Lower leg skin (tissue), 3 donors: ENCODE measurements around the gene COMT.

Experiments
- POLR2A ChIP-seq, 2 donors: fragments of 450-650 bp; IDR thresholded peaks; one replicate each; pipeline ENCODE4 v1.6.1; 2016 to 2017; ENCODE audit warnings: antibody characterized with exemption in 2 of 2, mild to moderate bottlenecking in 1 of 2, moderate library complexity in 1 of 2
- TF ChIP-seq, protein P1 (sequence below), 3 donors: fragments of 450-650 bp; IDR thresholded peaks; one replicate each; pipeline ENCODE4 v1.5.1; 2016; ENCODE audit warnings: antibody characterized with exemption in 3 of 3, mild to moderate bottlenecking in 3 of 3, moderate library complexity in 2 of 3

DNA sequence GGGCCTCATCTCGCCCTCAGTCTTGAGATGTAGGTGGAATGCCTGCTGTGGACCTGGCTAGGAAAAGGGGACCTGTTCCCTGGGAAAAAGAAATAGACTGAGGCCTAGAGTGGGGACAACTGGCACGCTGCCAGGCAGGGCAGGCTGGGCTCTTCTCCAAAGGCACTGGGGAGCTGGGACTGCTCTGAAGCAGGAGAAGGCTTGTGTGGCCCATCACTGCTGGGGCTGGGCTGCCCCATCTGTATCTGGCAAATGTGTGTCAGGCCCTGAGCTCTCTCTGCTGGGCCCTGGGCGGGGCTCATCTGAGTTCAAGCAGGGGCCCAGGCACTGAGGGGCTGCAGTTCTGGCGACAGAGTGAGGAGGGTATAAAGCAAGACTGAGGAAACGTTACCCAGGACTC is 42.2 kb downstream of the COMT start:
- no peak for TF ChIP-seq POLR2A (IDR thresholded peaks at IDR 0.05)
- TF ChIP-seq, protein P1, sequence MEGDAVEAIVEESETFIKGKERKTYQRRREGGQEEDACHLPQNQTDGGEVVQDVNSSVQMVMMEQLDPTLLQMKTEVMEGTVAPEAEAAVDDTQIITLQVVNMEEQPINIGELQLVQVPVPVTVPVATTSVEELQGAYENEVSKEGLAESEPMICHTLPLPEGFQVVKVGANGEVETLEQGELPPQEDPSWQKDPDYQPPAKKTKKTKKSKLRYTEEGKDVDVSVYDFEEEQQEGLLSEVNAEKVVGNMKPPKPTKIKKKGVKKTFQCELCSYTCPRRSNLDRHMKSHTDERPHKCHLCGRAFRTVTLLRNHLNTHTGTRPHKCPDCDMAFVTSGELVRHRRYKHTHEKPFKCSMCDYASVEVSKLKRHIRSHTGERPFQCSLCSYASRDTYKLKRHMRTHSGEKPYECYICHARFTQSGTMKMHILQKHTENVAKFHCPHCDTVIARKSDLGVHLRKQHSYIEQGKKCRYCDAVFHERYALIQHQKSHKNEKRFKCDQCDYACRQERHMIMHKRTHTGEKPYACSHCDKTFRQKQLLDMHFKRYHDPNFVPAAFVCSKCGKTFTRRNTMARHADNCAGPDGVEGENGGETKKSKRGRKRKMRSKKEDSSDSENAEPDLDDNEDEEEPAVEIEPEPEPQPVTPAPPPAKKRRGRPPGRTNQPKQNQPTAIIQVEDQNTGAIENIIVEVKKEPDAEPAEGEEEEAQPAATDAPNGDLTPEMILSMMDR (IDR thresholded peaks at IDR 0.05): no peak
